NCI-H524 (cell line): ENCODE data around the gene ZNF564.
"Not testable (repeated sequence)": the region's sequence is repeated elsewhere in the genome, so short reads cannot be mapped to it uniquely, and the experiment has no call there.

Source experiments
- DNase-seq, 2 experiments: peaks; one replicate each; lab custom pipeline; 2025; lab: John Stamatoyannopoulos, UW

ZNF564 gene

DNA sequence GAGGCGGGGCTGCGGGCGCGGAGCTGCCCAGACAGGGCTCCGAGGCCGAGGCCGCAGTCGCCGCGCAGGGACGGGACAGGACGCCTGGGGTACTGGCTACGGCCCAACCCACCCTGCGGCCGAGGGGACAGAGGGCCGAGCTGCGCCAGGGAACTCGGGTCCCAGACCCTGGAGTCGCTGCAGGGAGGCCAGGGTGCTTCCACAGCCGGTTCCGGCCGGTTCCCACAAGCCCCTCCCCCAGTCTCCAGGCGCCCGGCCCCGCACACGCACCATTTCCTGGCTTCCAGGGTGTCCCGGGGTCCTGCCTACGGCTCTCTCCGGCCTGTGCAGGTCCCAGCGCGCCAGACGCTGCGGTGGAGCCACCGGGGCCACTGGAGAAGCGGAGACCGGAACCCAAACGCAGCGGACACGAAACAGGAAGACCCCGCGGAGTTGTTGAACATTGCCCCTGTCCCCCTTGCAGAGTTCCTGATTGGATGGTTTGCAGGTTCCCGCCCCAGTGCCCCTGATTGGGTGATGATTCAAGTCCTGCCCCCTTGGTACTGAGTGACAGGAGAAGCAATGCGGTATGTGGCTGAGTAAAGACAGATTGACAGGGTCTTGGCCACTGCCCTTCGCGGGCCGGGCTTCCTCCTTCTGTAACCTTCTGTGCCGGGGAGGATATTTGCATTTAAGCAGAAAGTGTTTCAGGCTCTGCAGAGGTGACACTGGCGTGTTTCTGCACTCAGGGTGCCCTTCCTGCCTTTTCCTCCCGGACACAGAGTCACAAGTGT, at the start of gene ZNF564:
Gene ZNF564, minus strand, starts transcription at position 423 of the 773 bp plus-strand sequence. Its CDS starts 150 bp downstream, at position 273.
- peak; percentile 99 to 100 for DNase-seq

DNA sequence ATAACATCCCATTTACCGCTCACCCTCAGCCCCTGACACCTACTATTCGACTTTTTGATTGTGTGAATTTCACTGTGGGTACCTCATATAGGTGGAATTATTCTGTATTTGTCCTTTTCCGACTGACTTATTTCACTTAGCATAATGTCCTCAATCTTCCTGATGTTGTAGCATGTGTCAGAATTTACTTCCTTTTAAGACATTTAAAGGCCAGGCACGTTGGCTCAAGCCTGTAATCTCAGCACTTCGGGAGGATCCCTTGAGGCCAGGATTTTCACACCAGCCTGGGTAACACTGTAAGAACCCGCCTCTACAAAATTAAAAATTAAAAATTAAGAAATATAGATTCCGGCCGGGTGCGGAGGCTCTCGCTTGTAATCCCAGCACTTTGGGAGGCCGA, 46.3 kb upstream of the ZNF564 start:
- DNase-seq = no peak

DNA sequence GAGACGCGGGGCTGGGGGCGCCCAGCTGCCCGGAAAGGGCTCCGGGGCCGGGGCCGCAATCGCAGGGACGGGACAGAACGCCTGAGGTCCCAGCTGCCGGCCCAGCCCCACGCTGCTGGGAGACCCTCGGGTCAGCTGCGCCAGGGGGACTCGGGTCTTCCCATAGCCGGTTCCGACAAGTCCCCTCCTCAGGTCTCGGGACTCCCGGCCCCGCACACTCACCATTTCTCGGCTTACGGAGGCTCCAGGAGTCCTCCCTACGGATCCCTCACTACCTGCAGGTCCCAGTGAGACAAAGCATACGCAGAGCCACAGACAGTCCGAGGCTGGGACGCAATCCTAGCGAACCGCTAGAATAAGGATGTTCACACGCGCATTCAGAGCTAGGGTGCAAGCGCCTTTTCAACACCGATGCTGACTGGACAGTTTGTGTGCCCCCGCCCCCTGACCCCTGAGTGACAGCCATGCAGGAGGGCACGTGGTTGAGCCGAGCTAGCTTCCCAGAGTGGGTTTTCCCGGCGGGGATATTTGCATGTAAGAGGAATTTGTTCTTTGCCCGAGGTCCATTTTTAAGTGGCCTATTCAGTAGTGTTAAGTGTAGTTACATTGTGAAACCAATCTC, 45.8 kb upstream of the ZNF564 start:
- no peak for DNase-seq

DNA sequence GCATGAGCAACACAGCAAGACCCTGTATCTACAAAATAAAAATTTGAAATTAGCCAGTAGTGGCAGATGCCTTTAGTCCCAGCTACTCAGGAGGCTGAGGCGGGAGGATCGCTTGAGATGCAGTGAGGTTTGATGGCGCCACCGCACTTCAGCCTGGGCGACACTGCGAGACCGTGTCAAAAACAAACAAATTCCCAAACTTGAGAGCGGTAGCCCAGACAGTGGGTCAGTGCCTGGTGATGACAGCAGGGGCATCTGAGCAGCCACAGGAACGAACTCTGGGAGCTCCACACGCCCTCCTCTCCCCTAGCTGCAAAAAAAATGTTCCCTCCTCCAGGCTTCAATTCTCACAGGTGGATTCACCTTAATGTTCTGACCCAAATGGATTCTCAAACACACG, 45.2 kb upstream of the ZNF564 start:
- no peak for DNase-seq

DNA sequence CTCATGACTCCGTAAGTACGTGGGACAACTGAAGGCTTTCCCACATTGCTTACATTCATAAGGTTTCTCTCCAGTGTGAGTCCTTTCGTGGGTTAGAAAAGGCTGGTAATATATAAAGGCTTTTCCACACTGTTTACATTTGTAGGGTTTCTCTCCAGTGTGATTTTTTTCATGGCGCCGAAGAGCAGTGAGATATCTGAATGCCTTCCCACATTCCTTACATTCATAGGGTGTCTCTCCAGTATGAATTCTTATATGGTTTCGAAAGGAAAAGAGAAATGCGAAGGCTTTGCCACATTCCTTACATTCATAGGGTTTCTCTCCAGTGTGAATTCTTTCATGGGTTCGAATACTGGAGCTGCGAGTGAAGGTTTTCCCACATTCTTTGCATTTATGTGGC, 29.8 kb upstream of the ZNF564 start:
- DNase-seq = no peak

DNA sequence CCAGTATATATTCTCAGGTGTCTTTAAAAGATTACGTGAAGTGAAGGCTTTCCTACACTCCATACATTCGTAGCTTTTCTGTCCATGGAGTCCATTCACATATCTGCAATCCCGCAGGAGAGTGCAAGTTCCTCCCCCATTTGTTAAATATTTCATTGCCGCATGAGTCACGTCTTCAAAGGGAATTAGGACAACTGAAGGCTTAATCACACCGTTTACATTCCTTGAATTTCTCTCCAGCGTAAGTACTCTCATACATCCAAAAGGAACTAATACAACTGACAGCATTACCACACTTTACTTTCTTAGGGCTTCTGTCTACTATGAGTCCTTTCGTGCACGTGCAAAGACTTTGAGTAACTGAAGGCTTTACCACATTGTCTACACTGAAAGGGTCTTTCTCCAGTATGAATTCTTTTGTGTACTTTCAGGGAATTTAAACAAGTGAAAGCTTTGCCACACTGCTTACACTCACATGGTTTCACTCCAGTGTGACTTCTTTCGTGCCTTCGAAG, 29.0 kb upstream of the ZNF564 start:
- DNase-seq = no peak

DNA sequence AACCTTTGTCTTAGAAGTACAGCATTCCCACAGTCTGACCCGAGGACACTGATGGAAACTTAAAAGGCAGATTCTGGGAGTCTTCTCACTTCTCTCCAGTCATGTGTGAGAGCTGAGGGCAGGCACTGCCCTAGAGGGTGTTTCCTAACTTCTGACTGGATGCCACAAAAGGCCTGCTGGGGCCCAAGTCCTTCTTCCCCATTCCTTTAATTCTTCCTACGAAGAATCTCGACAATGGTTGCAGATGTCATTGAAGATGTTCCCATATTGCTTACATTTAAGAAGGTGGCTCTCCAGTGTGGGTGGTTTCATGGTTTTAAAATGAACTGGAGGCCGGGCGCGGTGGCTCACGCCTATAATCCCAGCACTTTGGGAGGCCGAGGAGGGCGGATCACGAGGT, 27.4 kb upstream of the ZNF564 start:
- no peak for DNase-seq

DNA sequence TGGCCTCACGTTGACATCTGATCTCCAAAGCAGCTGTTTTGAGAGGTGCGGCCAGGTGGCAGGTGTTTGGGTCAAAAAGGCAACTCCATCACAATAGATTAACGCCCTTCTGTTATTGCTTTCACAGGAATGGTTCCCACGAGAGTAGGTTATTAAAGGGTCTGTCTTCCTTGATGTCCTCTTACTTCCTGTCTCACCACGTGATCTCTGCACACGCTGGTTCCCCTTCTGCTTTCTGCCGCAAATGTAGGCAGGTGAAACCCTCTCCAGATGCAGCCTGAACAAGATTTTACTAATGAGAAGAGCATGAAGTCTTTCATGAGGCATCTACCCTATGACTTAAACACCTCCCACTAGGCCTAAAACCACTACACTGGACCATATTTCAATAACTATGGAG, 22.8 kb upstream of the ZNF564 start:
- no peak for DNase-seq

DNA sequence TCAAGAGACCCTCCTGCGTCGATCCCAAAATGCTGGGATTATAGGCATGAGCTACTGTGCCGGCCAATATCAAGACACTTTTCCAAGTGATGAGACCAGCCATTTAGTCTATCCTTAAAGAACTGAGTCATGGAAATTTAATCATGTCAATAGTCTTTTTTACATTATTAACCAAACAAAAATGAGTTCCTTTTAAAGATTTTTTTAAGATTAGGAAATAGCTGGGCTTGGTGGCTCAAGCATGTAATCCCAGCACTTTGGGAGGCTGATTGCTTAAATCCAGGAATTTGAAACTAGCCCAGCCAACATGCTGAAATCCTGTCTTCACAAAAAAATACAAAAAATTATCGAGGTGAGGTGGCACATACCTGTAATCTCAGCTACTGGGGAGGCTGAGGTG, 16.7 kb upstream of the ZNF564 start:
- no peak for DNase-seq

DNA sequence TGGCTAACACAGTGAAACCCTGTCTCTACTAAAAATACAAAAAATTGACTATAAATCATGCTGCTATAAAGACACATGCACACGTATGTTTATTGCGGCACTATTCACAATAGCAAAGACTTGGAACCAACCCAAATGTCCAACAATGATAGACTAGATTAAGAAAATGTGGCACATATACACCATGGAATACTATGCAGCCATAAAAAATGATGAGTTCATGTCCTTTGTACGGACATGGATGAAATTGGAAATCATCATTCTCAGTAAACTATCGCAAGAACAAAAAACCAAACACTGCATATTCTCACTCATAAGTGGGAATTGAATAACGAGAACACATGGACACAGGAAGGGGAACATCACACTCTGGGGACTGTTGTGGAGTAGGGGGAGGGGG, 15.1 kb upstream of the ZNF564 start:
- DNase-seq = not testable (repeated sequence)

DNA sequence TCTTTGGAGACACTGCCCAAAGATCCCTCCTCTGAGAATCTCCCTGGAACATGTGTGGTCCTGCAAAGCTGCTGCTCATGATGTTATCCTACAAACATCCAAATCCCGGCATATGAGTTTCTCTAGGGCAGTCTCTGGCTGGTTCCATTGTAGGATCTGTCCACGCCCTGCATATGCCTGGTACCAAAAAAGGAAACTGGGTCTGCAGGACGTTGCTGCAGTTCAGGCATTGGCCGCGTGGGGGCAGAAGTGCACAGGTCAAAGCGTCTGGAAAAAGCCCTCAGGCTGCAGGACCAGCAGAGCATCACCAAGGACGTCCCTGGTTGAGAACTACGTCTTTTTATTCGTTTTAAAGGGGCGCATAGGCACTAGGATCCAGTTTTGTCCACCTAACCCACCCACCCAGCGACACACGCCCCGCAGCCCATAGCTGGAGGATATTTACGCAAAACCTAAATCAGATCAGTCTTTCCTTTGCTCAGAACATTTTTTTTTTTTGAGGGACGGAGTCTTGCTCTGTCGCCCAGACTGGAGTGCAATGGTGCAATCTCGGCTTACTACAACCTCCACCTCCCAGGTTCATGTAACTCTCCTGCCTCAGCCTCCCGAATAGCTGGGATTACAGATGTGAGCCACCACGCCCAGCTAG, 12.9 kb upstream of the ZNF564 start:
- peak; percentile 78 to 85 for DNase-seq

DNA sequence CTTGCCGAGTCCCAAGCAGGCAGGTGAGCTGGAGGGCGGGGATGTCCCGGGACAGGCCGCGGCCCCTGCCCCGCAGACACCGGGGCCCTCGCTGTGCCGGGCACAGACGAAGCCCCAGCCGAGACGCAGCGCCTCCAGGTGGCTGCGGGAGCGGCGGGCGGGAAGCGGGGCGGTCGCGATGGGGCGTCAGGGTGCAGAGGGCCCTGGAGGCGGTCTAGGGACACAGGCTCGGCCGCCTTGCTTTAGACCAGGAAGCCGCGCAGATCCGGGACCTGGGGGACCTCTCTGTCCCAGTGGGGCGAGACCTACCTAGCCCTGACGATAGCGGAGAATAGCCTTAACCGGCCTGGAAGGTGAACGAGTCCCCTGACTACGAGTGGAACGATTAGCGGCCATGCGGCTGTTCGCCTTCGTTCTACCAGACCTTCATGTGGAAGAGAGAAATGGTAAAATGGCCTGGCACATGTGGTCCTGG, 4.2 kb upstream of the ZNF564 start:
- no peak for DNase-seq

DNA sequence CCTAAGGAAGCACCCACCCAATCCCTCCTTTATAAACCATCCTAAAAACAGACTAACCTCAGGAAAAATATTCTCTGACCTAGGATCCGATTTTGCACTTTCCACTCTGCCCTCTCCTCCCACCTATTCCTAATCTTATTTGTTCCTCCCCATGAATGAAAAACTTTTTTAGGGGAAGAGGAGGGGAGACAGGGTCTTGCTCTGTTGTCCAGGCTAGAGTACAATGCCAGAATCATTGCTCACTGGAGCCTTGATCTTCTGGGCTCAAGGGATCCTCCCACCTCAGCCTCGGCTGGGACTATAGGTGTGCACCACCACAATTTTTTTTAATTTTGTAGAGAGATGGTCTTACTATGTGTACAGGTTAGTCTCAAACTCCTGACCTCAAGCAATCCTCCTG, 4.4 kb downstream of the ZNF564 start:
- DNase-seq = no peak

DNA sequence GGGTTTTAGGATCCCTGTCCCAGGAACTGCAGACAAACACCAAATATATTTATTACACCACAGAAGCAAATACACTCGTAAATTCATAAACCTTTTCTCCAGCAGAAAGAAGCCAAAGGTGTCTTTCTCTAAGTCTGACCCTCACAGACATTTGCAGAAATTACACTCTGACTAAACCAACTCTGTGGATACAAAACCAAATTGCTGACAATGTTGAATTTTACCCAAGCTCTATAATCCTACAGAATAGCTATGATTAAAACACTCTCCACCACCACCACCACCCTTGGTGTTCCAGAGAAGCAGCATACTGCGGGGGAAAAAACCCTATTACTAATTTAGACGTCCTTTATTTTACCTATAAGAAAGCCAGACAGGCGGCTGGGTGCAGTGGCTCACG, 5.2 kb downstream of the ZNF564 start:
- no peak for DNase-seq

DNA sequence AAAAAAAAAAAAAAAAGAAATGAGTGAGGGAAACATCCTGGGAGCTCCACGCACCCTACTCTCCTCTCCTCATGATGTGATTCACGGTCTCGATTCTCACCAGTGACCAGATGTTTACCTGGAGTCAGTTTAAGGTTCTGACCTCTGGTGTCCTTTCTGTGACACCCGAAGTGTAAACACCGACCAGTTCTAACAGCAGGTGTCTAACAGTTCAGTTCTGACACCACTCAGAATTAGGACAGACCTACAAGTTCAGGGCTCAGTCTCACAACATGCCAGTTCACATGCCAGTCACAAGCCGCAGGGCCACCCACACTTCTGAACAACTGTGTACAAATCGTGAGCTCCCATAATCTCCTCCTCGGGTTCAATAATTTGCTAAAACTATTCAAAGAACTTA, 6.0 kb downstream of the ZNF564 start:
- DNase-seq = no peak

DNA sequence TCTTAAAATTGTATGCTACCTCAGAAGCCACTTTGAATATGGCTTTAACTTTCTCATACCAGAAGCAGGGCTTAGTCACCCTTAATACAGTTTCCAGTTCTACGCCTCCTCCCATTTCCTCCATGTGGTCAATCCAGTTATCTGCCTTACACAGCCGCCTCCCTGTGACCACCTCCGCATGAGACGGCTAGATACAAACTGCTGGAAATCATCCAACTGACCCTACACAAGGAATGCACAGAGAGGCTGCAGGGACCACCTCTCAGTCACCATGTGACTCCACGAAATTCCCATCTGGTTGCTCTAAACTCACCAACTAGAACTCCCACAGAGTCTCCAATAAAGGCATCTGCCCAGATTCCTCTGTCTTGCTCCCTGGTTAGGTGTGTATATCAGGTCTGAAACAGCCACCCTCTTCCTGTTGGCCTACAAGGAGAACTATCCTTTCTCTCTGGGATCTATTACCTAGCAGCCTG, 6.8 kb downstream of the ZNF564 start:
- no peak for DNase-seq

DNA sequence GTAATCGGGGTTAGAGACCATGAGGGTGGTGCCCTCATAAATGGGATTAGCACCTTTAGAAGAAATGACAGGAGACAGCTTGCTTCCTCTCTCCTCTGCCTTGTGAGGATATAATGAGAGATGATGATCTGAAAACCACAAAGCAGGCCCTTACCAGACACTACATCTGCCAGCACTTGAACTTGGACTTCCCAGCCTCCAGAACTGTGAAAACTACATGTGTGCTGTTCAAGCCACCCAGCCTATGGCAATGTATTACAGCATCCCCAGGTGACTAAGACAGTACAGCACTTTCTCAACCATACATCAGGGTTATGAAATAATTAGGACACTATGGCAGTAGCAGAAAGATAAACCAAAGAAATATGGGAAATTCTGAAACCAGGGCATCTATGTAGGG, 7.4 kb downstream of the ZNF564 start:
- DNase-seq = no peak

DNA sequence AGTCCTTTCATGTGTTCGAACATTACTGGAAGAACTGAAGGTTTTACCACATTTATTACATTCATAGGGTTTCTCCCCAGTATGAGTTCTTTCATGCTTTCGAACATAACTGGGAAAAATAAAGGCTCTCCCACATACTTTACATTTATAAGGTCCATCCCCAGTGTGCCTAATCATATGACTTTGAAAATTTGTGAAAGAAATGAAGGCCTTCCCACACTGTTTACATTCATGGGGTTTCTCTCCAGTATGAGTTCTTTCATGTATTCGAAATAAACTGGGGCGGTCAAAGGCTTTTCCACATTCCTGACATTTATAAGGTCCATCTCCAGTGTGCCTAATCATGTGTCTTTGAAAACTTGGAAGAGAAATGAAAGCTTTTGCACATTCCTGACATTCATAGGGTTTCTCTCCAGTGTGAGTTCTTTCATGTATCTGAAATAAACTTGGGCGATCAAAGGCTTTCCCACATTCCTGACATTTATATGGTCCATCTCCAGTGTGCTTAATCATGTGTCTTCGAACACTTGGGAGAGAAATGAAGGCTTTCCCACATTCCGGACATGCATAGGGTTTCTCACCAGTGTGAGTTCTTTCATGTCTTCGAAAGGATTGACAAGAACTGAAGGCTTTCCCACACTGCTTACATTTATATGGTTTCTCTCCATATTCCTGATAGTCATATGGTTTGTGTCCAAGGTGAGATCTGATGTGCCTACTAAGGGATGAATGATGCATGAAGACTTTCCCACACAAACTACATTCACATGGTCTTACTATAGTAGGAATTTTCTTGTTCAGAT, 24.0 kb downstream of the ZNF564 start:
- DNase-seq = no peak

DNA sequence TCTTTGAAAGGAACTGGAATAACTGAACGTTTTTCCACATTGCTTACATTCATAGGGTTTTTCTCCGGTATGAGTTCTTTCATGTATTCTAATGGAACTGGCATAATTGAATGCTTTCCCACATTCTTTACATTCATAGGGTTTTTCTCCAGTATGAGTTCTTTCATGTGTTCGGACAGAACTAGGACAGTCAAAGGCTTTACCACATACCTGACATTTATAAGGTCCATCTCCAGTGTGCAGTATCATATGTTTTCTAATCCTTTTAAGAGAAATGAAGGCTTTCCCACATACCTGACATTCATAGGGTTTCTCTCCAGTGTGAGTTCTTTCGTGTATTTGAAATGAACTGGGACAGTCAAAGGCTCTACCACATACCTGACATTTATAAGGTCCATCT, 24.7 kb downstream of the ZNF564 start:
- DNase-seq = no peak

DNA sequence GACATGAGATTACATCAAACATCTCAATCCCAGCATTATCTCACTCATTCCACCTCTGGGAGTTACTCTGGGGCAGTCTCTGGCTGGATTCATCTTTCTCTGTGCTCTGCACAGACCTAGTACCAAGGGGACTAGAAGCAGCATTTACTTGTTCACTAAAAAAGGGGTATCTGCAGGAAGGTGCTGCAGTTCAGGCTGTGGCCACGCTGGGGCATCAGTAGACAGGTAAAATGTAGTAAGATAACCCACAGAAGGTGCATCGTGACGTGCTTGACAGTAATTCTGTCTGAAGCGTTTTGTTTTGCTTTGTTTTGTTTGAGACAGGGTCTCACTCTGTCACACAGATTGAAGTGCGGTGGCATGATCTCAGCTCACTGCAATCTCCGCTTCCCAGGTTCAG, 29.3 kb downstream of the ZNF564 start:
- DNase-seq = peak in 1 of 2 experiments; percentile 14

DNA sequence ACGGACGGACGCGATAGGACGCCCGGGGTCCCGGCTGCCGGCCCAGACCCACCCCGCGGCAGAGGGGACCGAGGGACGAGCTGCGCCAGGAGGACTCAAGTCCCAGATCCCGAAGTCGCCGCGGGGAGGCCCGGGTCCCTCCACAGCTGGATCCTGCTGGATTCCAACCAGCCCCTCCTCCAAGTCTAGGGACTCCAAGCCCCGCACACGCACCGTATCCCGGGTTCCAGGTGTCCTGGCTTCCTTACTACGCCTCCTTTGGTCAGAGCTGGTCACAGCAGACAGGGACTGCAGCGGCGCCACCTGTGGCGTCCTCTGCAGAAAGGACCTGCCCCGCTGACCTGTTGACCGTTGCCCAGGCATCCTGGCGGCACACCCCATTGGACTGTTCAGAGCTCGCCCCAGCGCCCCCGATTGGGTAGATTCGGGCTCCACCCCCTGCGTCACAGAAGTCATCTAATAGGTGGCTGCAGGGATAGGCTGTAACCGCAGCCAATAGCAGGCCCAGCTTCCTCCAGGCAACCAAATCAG, 37.7 kb downstream of the ZNF564 start:
- no peak for DNase-seq

DNA sequence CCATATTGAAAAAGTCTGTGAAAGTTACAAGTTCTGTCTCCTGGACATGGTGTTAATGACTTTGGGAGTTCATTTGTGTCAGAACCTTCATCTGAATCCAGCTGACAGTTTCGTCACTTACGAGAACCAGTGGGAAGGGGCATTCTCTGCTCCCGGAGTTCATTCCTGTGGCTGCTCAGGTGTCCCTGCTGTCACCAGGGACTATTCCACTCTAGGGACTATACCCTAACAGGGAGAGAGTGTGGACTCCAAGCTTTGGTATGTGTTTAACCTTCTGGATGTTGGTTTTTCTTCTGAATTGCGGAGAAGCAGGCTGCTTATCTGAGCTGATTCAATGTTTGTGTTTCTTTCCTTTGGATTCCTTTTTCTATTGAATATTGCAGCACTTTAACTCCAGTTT, 54.2 kb downstream of the ZNF564 start:
- no peak for DNase-seq
